Neural progenitor cell (in vitro differentiated cells): ENCODE data around the gene SEPTIN12.

Experiments used
- EZH2 ChIP-seq: fragments of 200-600 bp; sonication (generic); IDR thresholded peaks from 2 replicates; pipeline ENCODE4 v1.6.1; 2017; ENCODE audit warnings: antibody characterized with exemption, mild to moderate bottlenecking, moderate library complexity
- EZH2phosphoT487 ChIP-seq: fragments of 200-600 bp; sonication (generic); IDR thresholded peaks from 2 replicates; pipeline ENCODE4 v1.6.1; 2017; ENCODE audit warnings: antibody characterized with exemption
- TF ChIP-seq, protein P1 (sequence below): fragments of 200-600 bp; sonication (generic); IDR thresholded peaks from 2 replicates; pipeline ENCODE4 v1.5.1; 2017; ENCODE audit warnings: antibody characterized with exemption, mild to moderate bottlenecking

- TF ChIP-seq, protein P1, sequence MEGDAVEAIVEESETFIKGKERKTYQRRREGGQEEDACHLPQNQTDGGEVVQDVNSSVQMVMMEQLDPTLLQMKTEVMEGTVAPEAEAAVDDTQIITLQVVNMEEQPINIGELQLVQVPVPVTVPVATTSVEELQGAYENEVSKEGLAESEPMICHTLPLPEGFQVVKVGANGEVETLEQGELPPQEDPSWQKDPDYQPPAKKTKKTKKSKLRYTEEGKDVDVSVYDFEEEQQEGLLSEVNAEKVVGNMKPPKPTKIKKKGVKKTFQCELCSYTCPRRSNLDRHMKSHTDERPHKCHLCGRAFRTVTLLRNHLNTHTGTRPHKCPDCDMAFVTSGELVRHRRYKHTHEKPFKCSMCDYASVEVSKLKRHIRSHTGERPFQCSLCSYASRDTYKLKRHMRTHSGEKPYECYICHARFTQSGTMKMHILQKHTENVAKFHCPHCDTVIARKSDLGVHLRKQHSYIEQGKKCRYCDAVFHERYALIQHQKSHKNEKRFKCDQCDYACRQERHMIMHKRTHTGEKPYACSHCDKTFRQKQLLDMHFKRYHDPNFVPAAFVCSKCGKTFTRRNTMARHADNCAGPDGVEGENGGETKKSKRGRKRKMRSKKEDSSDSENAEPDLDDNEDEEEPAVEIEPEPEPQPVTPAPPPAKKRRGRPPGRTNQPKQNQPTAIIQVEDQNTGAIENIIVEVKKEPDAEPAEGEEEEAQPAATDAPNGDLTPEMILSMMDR, result no peak
- TF ChIP-seq EZH2, result no peak
- no peak for TF ChIP-seq EZH2phosphoT487
These were observed 45.4 kb upstream of the SEPTIN12 start for GRCh38 chr16:4833584-4833983.
